ENCODE results near the gene PDCD6IP. TPM values are rescaled to one million over a fixed set of nuclear protein-coding genes. Genes with fewer than 3 reads are reported as not detected.

Gene PDCD6IP
- total RNA-seq, 4 donors from 2014 or later = 93.9 to 181 (median 127) TPM

- no peak for DNase-seq
- Histone ChIP-seq H3K9me3 (no peaks in the 10 kb centered on the region), H3K36me3 (no peaks in the 10 kb centered on the region), H3K4me1 (peaks cover 9 to 20% of the 10 kb centered on the region in 2 donors), H3K4me3 (no peak overlapping the region), H3K27me3 (no peaks in the 10 kb centered on the region), H3K27ac (no peak overlapping the region)
- no peak for ATAC-seq
- intact Hi-C loops (cut with DNase I; ENCODE audit: low total_unique reads) (loop anchor here (5.0 kb wide), 2 partner anchors 138 to 353 kb away; partner anchors contain the start of gene UBP1), in situ Hi-C loops (cut with MboI; ENCODE audit: low sequenced_read_pairs in 4 of 4) (no loop called here)
- TF ChIP-seq POLR2A (IDR thresholded peaks at IDR 0.05) (no peak), CTCF (IDR thresholded peaks at IDR 0.05 in 4 of 5, conservative IDR thresholded peaks at IDR 0.05 in 1 of 5) (no peak)
These were observed 3.3 kb upstream of the PDCD6IP start for GRCh38 chr3:33795131-33795530.

GRCh38 chr3:33795856-33796536, 2.4 kb upstream of the PDCD6IP start:
- intact Hi-C loops (cut with DNase I; ENCODE audit: low total_unique reads) (loop anchor here (5.0 kb wide), 2 partner anchors 139 to 354 kb away; partner anchors contain the start of gene UBP1), in situ Hi-C loops (cut with MboI; ENCODE audit: low sequenced_read_pairs in 4 of 4) (no loop called here)
- H3K4me1 ChIP-seq = peaks cover 18 to 29% of the 10 kb centered on the region in 2 donors
- no peak overlapping the region for H3K27ac ChIP-seq
- DNase-seq (no peak), ATAC-seq (no peak)
- H3K36me3 ChIP-seq = no peaks in the 10 kb centered on the region
- no peak overlapping the region for H3K4me3 ChIP-seq
- H3K9me3 ChIP-seq = no peaks in the 10 kb centered on the region
- TF ChIP-seq POLR2A (IDR thresholded peaks at IDR 0.05) (no peak), CTCF (IDR thresholded peaks at IDR 0.05 in 4 of 5, conservative IDR thresholded peaks at IDR 0.05 in 1 of 5) (no peak)
- no peaks in the 10 kb centered on the region for H3K27me3 ChIP-seq

- no peaks in the 10 kb centered on the region for H3K9me3 ChIP-seq
- no peaks in the 10 kb centered on the region for H3K36me3 ChIP-seq
- H3K4me3 ChIP-seq = peak overlapping the region; percentile 93 to 100 (median 95)
- DNase-seq (no peak), ATAC-seq (peak in 1 of 2 donors; percentile 60)
- TF ChIP-seq CTCF (IDR thresholded peaks at IDR 0.05 in 4 of 5, conservative IDR thresholded peaks at IDR 0.05 in 1 of 5) = no peak
- no peak for TF ChIP-seq POLR2A (IDR thresholded peaks at IDR 0.05)
- in situ Hi-C loops (cut with MboI; ENCODE audit: low sequenced_read_pairs in 4 of 4) (no loop called here), intact Hi-C loops (cut with DNase I; ENCODE audit: low total_unique reads) (loop anchor here (2.0 to 5.0 kb wide), 3 partner anchors 79 to 356 kb away; partner anchors contain the start of genes CLASP2 and UBP1)
- H3K27me3 ChIP-seq = no peaks in the 10 kb centered on the region
- peaks cover 32 to 43% of the 10 kb centered on the region in 2 donors for H3K4me1 ChIP-seq
- peak overlapping the region; percentile 92 to 98 (median 98) for H3K27ac ChIP-seq
These were observed 365 bp upstream of the PDCD6IP start for GRCh38 chr3:33798113-33798417.

- peak in 1 of 2 donors; percentile 4 for ATAC-seq
- peak overlapping the region; percentile 93 to 100 (median 95) for H3K4me3 ChIP-seq
- H3K9me3 ChIP-seq = no peaks in the 10 kb centered on the region
- H3K4me1 ChIP-seq = peaks cover 32 to 46% of the 10 kb centered on the region in 2 donors
- peak overlapping the region; percentile 92 to 98 (median 98) for H3K27ac ChIP-seq
- no peaks in the 10 kb centered on the region for H3K27me3 ChIP-seq
- no peaks in the 10 kb centered on the region for H3K36me3 ChIP-seq
- no peak for TF ChIP-seq CTCF (IDR thresholded peaks at IDR 0.05 in 4 of 5, conservative IDR thresholded peaks at IDR 0.05 in 1 of 5)
- no peak for TF ChIP-seq POLR2A (IDR thresholded peaks at IDR 0.05)
- DNase-seq = no peak
- in situ Hi-C loops (cut with MboI; ENCODE audit: low sequenced_read_pairs in 4 of 4) (no loop called here), intact Hi-C loops (cut with DNase I; ENCODE audit: low total_unique reads) (loop anchor here (2.0 to 5.0 kb wide), 3 partner anchors 80 to 357 kb away; partner anchors contain the start of genes CLASP2 and UBP1)
These were observed 747 bp downstream of the PDCD6IP start for GRCh38 chr3:33799202-33799551.

Data from gastrocnemius medialis (tissue), 4 donors.